GM12878 (cell line): ENCODE results near the gene CLIP3. TPM values are rescaled to one million over a fixed set of nuclear protein-coding genes. Genes with fewer than 3 reads are reported as not detected.

Source experiments
- ATAC-seq: fragments of 200-7000 bp; cut with Tn5 transposase; 3 replicates; pipeline ENCODE4 v1.9.1; 2020; ENCODE audit warnings: mild to moderate bottlenecking, moderate library complexity
- BruUV-seq: library from RNA; stranded (reverse); fragments of 400-500 nt; replicated peaks from 2 replicates; lab custom pipeline; 2021; lab: Mats Ljungman, UMichigan
- CTCF ChIA-PET: fragments of 300-600 bp; sonication (Branson Sonifier 250); formaldehyde crosslinking; extraction: SDS; loops from one replicate; lab custom pipeline; 2021; ENCODE audit warnings: inconsistent platforms; lab: Yijun Ruan, JAX
- POLR2A ChIA-PET: fragments of 350-600 bp; formaldehyde crosslinking; extraction: SDS; loops from one replicate; lab custom pipeline; 2021; ENCODE audit warnings: inconsistent platforms; lab: Charles Lee
- RAD21 ChIA-PET: fragments of 300-600 bp; sonication (Branson Sonifier 250); formaldehyde crosslinking; loops from one replicate; lab custom pipeline; 2023; ENCODE audit warnings: antibody characterized with exemption; ENCODE audit not compliant: unreplicated experiment; lab: Charles Lee
- SMC1A ChIA-PET: fragments of 300-600 bp; sonication (Branson Sonifier 250); formaldehyde crosslinking; loops from one replicate; lab custom pipeline; 2023; ENCODE audit not compliant: unreplicated experiment, uncharacterized antibody; lab: Charles Lee
- DNase-seq: peaks from one replicate; pipeline ENCODE4 v3.0.0-alpha.2; 2011; ENCODE audit warnings: low read depth, low spot score
- FAIRE-seq: peaks from 3 replicates; lab custom pipeline; 2011; peaks lifted over from hg19 to GRCh38; lab: Jason Lieb, UNC
- H2AFZ ChIP-seq: 2 replicates; pipeline ENCODE4 v1.6.0; 2011; ENCODE audit warnings: low read depth, low read length, control low read depth; ENCODE audit not compliant: control insufficient read depth
- H3K27ac ChIP-seq: 2 replicates; pipeline ENCODE4 v1.5.1; 2011; ENCODE audit warnings: control low read depth; ENCODE audit not compliant: control insufficient read depth, insufficient read depth
- H3K27me3 ChIP-seq, 2 experiments: replicated peaks in 1 of 2; 2 replicates each; pipeline versions ENCODE4 v1.6.0 to v1.6.1; 2011; ENCODE audit warnings: low read length in 1 of 2; ENCODE audit not compliant: control insufficient read depth in 2 of 2, insufficient read depth in 2 of 2
- H3K36me3 ChIP-seq, 2 experiments: 2 replicates each; pipeline ENCODE4 v1.5.1; 2011; ENCODE audit warnings: low read length in 1 of 2; ENCODE audit not compliant: control insufficient read depth in 2 of 2, insufficient read depth in 2 of 2
- H3K4me1 ChIP-seq: 2 replicates; pipeline ENCODE4 v1.6.1; 2011; ENCODE audit warnings: mild to moderate bottlenecking, low read length, moderate library complexity, mixed read lengths; ENCODE audit not compliant: control insufficient read depth, insufficient read depth
- H3K4me2 ChIP-seq: 2 replicates; pipeline ENCODE4 v1.6.0; 2011; ENCODE audit warnings: control low read depth; ENCODE audit not compliant: control insufficient read depth, insufficient read depth
- H3K4me3 ChIP-seq: fragments of 200-600 bp; sonication (generic); 2 replicates; pipeline ENCODE4 v1.5.1; 2016
- H3K79me2 ChIP-seq: 2 replicates; pipeline ENCODE4 v1.6.0; 2011; ENCODE audit warnings: low read length; ENCODE audit not compliant: control insufficient read depth, insufficient read depth
- H3K9ac ChIP-seq: 2 replicates; pipeline ENCODE4 v1.8.0; 2011; ENCODE audit warnings: low read length, control low read depth, mixed read lengths; ENCODE audit not compliant: control insufficient read depth, insufficient read depth
- H3K9me3 ChIP-seq: replicated peaks from 3 replicates; pipeline ENCODE4 v1.5.1; 2011; ENCODE audit warnings: mild to moderate bottlenecking, low read length; ENCODE audit not compliant: control insufficient read depth, insufficient read depth
- H4K20me1 ChIP-seq: 2 replicates; pipeline ENCODE4 v1.6.0; 2011; ENCODE audit not compliant: control insufficient read depth, insufficient read depth
- CBX5 ChIP-seq: sonication (generic); IDR thresholded peaks from 2 replicates; pipeline ENCODE4 v1.6.1; 2016; ENCODE audit warnings: low read depth, moderate library complexity, mild to moderate bottlenecking, inconsistent platforms
- DPF2 ChIP-seq: fragments of 450-650 bp; IDR thresholded peaks from 2 replicates; pipeline ENCODE4 v1.6.1; 2017; ENCODE audit warnings: mild to moderate bottlenecking
- EED ChIP-seq: sonication (generic); IDR thresholded peaks from 2 replicates; pipeline ENCODE4 v1.6.1; 2016; ENCODE audit warnings: antibody characterized with exemption, low read depth
- ESRRA ChIP-seq: IDR thresholded peaks from 2 replicates; pipeline ENCODE4 v1.6.1; 2012; ENCODE audit warnings: mild to moderate bottlenecking, low read length, improper control_type of control experiment
- EZH2 ChIP-seq: IDR thresholded peaks from 2 replicates; pipeline ENCODE4 v1.6.1; 2012; ENCODE audit warnings: low read depth, mild to moderate bottlenecking, control low read depth, inconsistent platforms, low read length, borderline replicate concordance; ENCODE audit not compliant: control insufficient read depth
- IKZF2 ChIP-seq, 2 experiments: fragments of 450-650 bp; IDR thresholded peaks; 2 replicates each; pipeline ENCODE4 v1.6.1; 2017; ENCODE audit warnings: mild to moderate bottlenecking in 2 of 2, moderate library complexity in 2 of 2
- KLF5 ChIP-seq: fragments of 450-650 bp; IDR thresholded peaks from 2 replicates; pipeline ENCODE4 v1.6.1; 2014; ENCODE audit warnings: mild to moderate bottlenecking; ENCODE audit not compliant: partially characterized antibody
- MTA3 ChIP-seq: IDR thresholded peaks from 2 replicates; pipeline ENCODE4 v1.6.1; 2012; ENCODE audit warnings: low read length, inconsistent platforms, borderline replicate concordance
- NR2C1 ChIP-seq: fragments of 450-650 bp; IDR thresholded peaks from 2 replicates; pipeline ENCODE4 v1.6.1; 2017; ENCODE audit warnings: antibody characterized with exemption, mild to moderate bottlenecking, moderate library complexity
- NRF1 ChIP-seq: conservative IDR thresholded peaks from 2 replicates; pipeline ENCODE4 v1.6.1; 2011; ENCODE audit warnings: mild to moderate bottlenecking, low read depth, low read length, improper control_type of control experiment
- PAX5 ChIP-seq: IDR thresholded peaks from 2 replicates; pipeline ENCODE4 v1.6.1; 2011; ENCODE audit warnings: low read depth, low read length, borderline replicate concordance
- RB1 ChIP-seq: fragments of 450-650 bp; formaldehyde crosslinking; IDR thresholded peaks from 2 replicates; pipeline ENCODE4 v1.6.1; 2017; ENCODE audit warnings: mild to moderate bottlenecking, borderline replicate concordance
- RBBP5 ChIP-seq: fragments of 200-600 bp; sonication (generic); conservative IDR thresholded peaks from 2 replicates; pipeline ENCODE4 v1.6.1; 2016
- RFX5 ChIP-seq: IDR thresholded peaks from 2 replicates; pipeline ENCODE4 v1.6.1; 2011; ENCODE audit warnings: low read depth, low read length, improper control_type of control experiment
- SKIL ChIP-seq: fragments of 450-650 bp; IDR thresholded peaks from 2 replicates; pipeline ENCODE4 v1.6.1; 2017; ENCODE audit warnings: mild to moderate bottlenecking, low read depth, inconsistent platforms; ENCODE audit not compliant: poor library complexity, severe bottlenecking
- SP1 ChIP-seq: IDR thresholded peaks from one replicate; pipeline ENCODE4 v1.6.1; 2011; ENCODE audit warnings: low read depth, low read length
- ZBED1 ChIP-seq: IDR thresholded peaks from 2 replicates; pipeline ENCODE4 v1.6.1; 2016; ENCODE audit warnings: borderline replicate concordance
- ZBTB11 ChIP-seq: fragments of 450-650 bp; formaldehyde crosslinking; IDR thresholded peaks from 2 replicates; pipeline ENCODE4 v1.5.0; 2022; ENCODE audit warnings: mild to moderate bottlenecking, missing genetic modification characterization
- ZNF24 ChIP-seq: fragments of 450-650 bp; IDR thresholded peaks from 2 replicates; pipeline ENCODE4 v1.6.1; 2017; ENCODE audit warnings: antibody characterized with exemption, mild to moderate bottlenecking
- WGBS: methylation state at CpG from one replicate; pipeline ENCODE4 v1.1.6; 2016; ENCODE audit warnings: low lambda C conversion rate; ENCODE audit not compliant: insufficient replicate concordance, insufficient coverage; ENCODE audit errors: missing lambda C conversion rate; 5-methylcytosine and 5-hydroxymethylcytosine counted together
- in situ Hi-C: fragments of 300-500 bp; cut with MboI; formaldehyde crosslinking; loops from 9 replicates; pipeline ENCODE4 v1.14.3; 2018; ENCODE audit warnings: mixed read lengths
- intact Hi-C: fragments of 100-400 bp; cut with micrococcal nuclease; formaldehyde crosslinking; loops from one replicate; pipeline ENCODE4 v1.14.2; 2022; ENCODE audit not compliant: unreplicated experiment
- polyA plus RNA-seq, 11 experiments: library from polyadenylated mRNA; depleted of rRNA in 4 of 11; unstranded in 6 of 11; stranded (reverse) in 5 of 11; fragments of >200 nt; fragmentation: Nextera tagmentation in 4 of 11; fragmentation: Illumina TruSeq in 1 of 11; extraction: Ambion mirVana in 4 of 11; extraction: Trizol in 1 of 11; gene quantifications; 1 replicate in 1 of 11; 2 replicates in 10 of 11; pipeline versions ENCODE4 v1.2.1 to v1.2.3, GENCODE V29; 2011 to 2016; ENCODE audit warnings: inconsistent platforms in 2 of 11, missing spikeins in 2 of 11, low read depth in 1 of 11
- total RNA-seq, 4 experiments: library from RNA; depleted of rRNA in 3 of 4; stranded (reverse); fragments of >200 nt in 3 of 4; fragmentation: Illumina TruSeq in 1 of 4; extraction: Trizol in 1 of 4; gene quantifications; 2 replicates each; pipeline versions ENCODE4 v1.2.1 to v1.2.3, GENCODE V29; 2013 to 2021

The CLIP3 gene
- total and polyA plus RNA-seq, 10 of the 15 experiments (the other 5 are each of a cell fraction or from before 2014, with no cell fraction given), result 0.09 to 2.7 (median 0.45) TPM; not detected in 1

DNA sequence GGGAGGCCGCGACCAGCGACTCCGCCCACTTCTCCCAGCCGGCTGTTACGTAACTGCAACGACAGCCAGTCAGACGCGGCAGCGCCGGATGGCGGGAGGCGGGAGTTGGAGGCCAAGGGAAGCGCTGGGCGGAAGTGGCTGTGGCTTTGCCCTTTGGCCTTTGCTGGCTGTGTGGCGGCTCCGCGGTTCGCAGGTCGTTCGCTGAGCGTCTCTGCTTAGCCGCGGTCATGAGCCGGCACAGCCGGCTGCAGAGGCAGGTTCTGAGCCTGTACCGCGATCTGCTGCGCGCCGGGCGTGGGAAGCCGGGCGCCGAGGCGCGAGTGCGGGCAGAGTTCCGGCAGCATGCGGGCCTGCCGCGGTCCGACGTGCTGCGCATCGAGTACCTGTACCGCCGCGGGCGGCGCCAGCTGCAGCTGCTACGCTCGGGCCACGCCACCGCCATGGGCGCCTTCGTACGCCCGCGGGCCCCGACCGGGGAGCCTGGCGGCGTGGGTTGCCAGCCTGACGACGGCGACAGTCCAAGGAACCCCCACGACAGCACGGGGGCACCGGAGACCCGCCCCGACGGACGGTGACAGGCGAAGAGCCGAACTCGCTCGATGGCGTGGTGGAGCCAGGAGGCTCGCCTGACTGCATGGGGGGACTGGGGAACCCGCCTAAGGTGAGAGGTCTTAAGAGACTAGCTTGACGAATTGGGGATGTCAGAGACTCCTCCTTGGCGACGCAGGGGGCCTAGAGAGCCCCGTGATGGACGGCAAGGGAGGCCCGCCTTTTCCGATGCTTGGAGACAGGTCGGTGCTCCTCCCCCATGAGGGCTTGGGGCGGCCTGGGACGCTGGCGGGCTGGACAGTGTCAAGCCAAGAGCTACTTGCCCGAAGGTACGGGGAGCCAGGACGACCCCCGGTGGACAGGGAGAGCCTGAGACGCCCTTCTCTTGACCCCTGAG lies 37.4 kb downstream of the CLIP3 start, which contains the start of gene SDHAF1:
Gene SDHAF1 (plus strand): TSS at position 141 of the 946 bp plus-strand sequence. CDS start 87 bp downstream, at position 228.
- Histone ChIP-seq H3K27ac (peak within 1 kb of the TSS; percentile 60), H3K79me2 (peaks cover 29% of the 10 kb centered on the region), H3K4me2 (peak within 1 kb of the TSS; percentile 96), H3K36me3 (no peaks in the 10 kb centered on the region), H3K9ac (peak within 1 kb of the TSS; percentile 78), H3K4me1 (peaks cover 25% of the 10 kb centered on the region), H3K4me3 (peak within 1 kb of the TSS; percentile 90), H4K20me1 (no peaks in the 10 kb centered on the region), H3K9me3 (no peaks in the 10 kb centered on the region), H2AFZ (peak within 1 kb of the TSS; percentile 95), H3K27me3 (no peaks in the 10 kb centered on the region)
- TSS peak; percentile 79 for BruUV-seq
- ChIA-PET SMC1A (interaction anchor here (0.6 to 1.4 kb wide), 3 partner anchors 64 to 254 kb away, joined by 3 to 4 read pairs (median 3); no protein-coding TSS in a partner anchor), POLR2A (interaction anchor here (0.5 to 1.7 kb wide), 3 partner anchors 19 to 303 kb away, joined by 3 to 6 read pairs (median 3); partner anchors contain the start of genes ALKBH6 and CAPNS1), CTCF (interaction anchor here (0.7 to 1.4 kb wide), 4 partner anchors 19 to 116 kb away, joined by 3 to 5 read pairs (median 4); partner anchors contain the start of gene ALKBH6), RAD21 (no interaction called here)
- ATAC-seq (peak; percentile 91), FAIRE-seq (peak; percentile 99), DNase-seq (peak; percentile 84)
- intact Hi-C loops (loop anchor here (5.0 kb wide), 1 partner anchor 57 kb away; the partner anchor contains the start of genes THAP8 and WDR62), in situ Hi-C loops (no loop called here)
- WGBS, result under 1% methylated on average over 97 of the region's 97 CpGs
- TF ChIP-seq PAX5 (no peak), NR2C1 (peak; percentile 95), ZBTB11 (CRISPR knock-in tag) (no peak), RFX5 (0 out of 2 replicates have a peak, but pooled peaks have one; percentile 69), DPF2 (peak; percentile 92), EZH2 (no peak), RB1 (peak; percentile 64; the same call in 1 of the 2 replicates), MTA3 (no peak), EED (peak; percentile 8; the same call in 1 of the 2 replicates), IKZF2 (IDR thresholded peaks at IDR 0.05) (no peak), ZNF24 (no peak), SP1 (peak; percentile 82), KLF5 (peak; percentile 36), NRF1 (no peak), CBX5 (no peak), ESRRA (no peak), SKIL (no peak), ZBED1 (no peak), RBBP5 (0 out of 2 replicates have a peak, but pooled peaks have one; percentile 70)
